MM.1S (cell line): Measurements from ENCODE around the gene DPP10.

Experiments used
- DNase-seq: peaks from one replicate; pipeline ENCODE4 v3.0.0-alpha.2; 2015
- H2AFZ ChIP-seq: fragments of 300-600 bp; sonication (generic); 2 replicates; pipeline ENCODE4 v1.6.0; 2016; ENCODE audit warnings: antibody characterized with exemption, low read length
- H3F3A ChIP-seq: fragments of 300-600 bp; sonication (generic); 2 replicates; pipeline ENCODE4 v1.6.1; 2016; ENCODE audit warnings: mild to moderate bottlenecking, antibody characterized with exemption, low read length, moderate library complexity, mixed read lengths; ENCODE audit not compliant: insufficient read depth
- H3K27ac ChIP-seq: fragments of 300-600 bp; sonication (generic); 2 replicates; pipeline ENCODE4 v1.5.1; 2016; ENCODE audit warnings: mild to moderate bottlenecking, low read length
- H3K27me3 ChIP-seq: fragments of 300-600 bp; sonication (generic); replicated peaks from 2 replicates; pipeline ENCODE4 v1.6.0; 2016; ENCODE audit warnings: low read length; ENCODE audit not compliant: insufficient read depth
- H3K36me3 ChIP-seq: fragments of 300-600 bp; sonication (generic); replicated peaks from 2 replicates; pipeline ENCODE4 v1.6.1; 2016; ENCODE audit warnings: mild to moderate bottlenecking, low read length, mixed read lengths; ENCODE audit not compliant: insufficient read depth
- H3K4me1 ChIP-seq: fragments of 300-600 bp; sonication (generic); 2 replicates; pipeline ENCODE4 v1.6.1; 2016; ENCODE audit warnings: low read length, mixed read lengths
- H3K4me2 ChIP-seq: fragments of 300-600 bp; sonication (generic); 2 replicates; pipeline ENCODE4 v1.6.0; 2016; ENCODE audit warnings: low read depth, low read length
- H3K4me3 ChIP-seq: fragments of 300-600 bp; sonication (generic); 2 replicates; pipeline ENCODE4 v1.5.1; 2016; ENCODE audit warnings: low read length, mixed read lengths
- H3K79me2 ChIP-seq: fragments of 300-600 bp; sonication (generic); 2 replicates; pipeline ENCODE4 v1.6.1; 2016; ENCODE audit warnings: mixed run types, low read length, mixed read lengths
- H3K9ac ChIP-seq: fragments of 300-600 bp; sonication (generic); 2 replicates; pipeline ENCODE4 v1.6.1; 2016; ENCODE audit warnings: low read length, mixed read lengths
- H3K9me2 ChIP-seq: fragments of 300-600 bp; sonication (generic); replicated peaks from 2 replicates; pipeline ENCODE4 v1.6.1; 2016; ENCODE audit warnings: mild to moderate bottlenecking, low read length, mixed read lengths; ENCODE audit not compliant: insufficient read depth
- H3K9me3 ChIP-seq: fragments of 300-600 bp; sonication (generic); replicated peaks from 2 replicates; pipeline ENCODE4 v1.6.1; 2016; ENCODE audit warnings: mild to moderate bottlenecking, low read length, mixed read lengths; ENCODE audit not compliant: insufficient read depth
- H4K20me1 ChIP-seq: fragments of 300-600 bp; sonication (generic); 2 replicates; pipeline ENCODE4 v1.6.1; 2016; ENCODE audit warnings: mild to moderate bottlenecking, low read length, moderate library complexity, mixed read lengths; ENCODE audit not compliant: insufficient read depth
- EZH2 ChIP-seq: fragments of 300-600 bp; sonication (generic); optimal IDR thresholded peaks from 2 replicates; pipeline ENCODE3; 2017; ENCODE audit warnings: low read depth, mild to moderate bottlenecking, antibody characterized with exemption, low read length, mixed read lengths
- EZH2phosphoT487 ChIP-seq: fragments of 300-600 bp; sonication (generic); IDR thresholded peaks from 2 replicates; pipeline ENCODE4 v1.6.1; 2018; ENCODE audit warnings: antibody characterized with exemption, low read length
- TF ChIP-seq, protein P1 (sequence below): fragments of 300-600 bp; sonication (generic); IDR thresholded peaks from 2 replicates; pipeline ENCODE4 v1.5.1; 2016; ENCODE audit warnings: antibody characterized with exemption, low read length, mixed read lengths

Gene DPP10

DNA sequence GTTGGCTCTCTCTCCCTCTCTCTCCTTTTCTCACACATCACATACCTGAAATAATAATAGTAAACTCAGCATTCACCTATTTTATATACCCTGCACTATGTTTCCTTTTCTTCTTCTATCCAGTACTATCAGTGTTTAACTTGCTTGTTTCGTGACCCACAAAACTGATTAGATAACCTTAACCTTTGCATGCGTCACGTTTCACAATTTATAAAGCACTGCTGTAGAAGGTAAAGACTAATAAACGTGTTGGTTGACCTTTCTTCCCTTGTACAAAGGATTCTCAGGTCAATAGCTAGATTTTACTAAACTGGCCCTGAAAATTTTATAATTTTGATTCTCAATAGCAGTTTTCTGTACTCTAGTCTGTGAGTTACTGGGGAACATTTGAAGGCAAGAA, 791.7 kb downstream of the DPP10 start:
- H3K4me2 ChIP-seq = no peak overlapping the region
- H3K9me3 ChIP-seq = no peaks in the 10 kb centered on the region
- H3K79me2 ChIP-seq = no peaks in the 10 kb centered on the region
- no peaks in the 10 kb centered on the region for H4K20me1 ChIP-seq
- no peaks in the 10 kb centered on the region for H3F3A ChIP-seq
- no peaks in the 10 kb centered on the region for H3K4me1 ChIP-seq
- no peak for DNase-seq
- no peaks in the 10 kb centered on the region for H3K27me3 ChIP-seq
- no peak overlapping the region for H3K4me3 ChIP-seq
- no peaks in the 10 kb centered on the region for H3K36me3 ChIP-seq
- no peak overlapping the region for H3K27ac ChIP-seq
- no peaks in the 10 kb centered on the region for H3K9me2 ChIP-seq
- TF ChIP-seq, protein P1, sequence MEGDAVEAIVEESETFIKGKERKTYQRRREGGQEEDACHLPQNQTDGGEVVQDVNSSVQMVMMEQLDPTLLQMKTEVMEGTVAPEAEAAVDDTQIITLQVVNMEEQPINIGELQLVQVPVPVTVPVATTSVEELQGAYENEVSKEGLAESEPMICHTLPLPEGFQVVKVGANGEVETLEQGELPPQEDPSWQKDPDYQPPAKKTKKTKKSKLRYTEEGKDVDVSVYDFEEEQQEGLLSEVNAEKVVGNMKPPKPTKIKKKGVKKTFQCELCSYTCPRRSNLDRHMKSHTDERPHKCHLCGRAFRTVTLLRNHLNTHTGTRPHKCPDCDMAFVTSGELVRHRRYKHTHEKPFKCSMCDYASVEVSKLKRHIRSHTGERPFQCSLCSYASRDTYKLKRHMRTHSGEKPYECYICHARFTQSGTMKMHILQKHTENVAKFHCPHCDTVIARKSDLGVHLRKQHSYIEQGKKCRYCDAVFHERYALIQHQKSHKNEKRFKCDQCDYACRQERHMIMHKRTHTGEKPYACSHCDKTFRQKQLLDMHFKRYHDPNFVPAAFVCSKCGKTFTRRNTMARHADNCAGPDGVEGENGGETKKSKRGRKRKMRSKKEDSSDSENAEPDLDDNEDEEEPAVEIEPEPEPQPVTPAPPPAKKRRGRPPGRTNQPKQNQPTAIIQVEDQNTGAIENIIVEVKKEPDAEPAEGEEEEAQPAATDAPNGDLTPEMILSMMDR = no peak
- TF ChIP-seq EZH2phosphoT487 (no peak), EZH2 (no peak)
- H2AFZ ChIP-seq = no peak overlapping the region
- no peak overlapping the region for H3K9ac ChIP-seq

DNA sequence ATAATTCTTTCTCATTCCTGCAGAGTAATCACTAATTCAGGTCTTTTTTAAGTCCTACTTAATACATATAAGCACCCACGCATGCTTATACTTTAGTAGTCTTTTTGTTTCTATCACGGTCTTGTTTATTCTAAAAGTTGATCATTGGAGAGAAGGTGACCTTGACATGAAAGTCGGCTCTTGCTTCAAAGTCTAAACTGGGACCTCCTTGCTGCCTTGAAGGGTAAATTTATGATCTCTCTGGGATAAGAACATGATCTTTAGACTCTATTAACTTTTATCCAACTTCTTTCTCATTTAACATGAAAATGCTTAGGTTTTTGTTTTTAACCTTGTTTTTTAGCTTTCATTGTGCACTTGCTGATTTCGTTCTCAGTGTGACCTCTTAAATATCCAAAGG, 792.3 kb downstream of the DPP10 start:
- Histone ChIP-seq H2AFZ (no peak overlapping the region), H3F3A (no peaks in the 10 kb centered on the region), H3K27ac (no peak overlapping the region), H3K79me2 (no peaks in the 10 kb centered on the region), H3K4me3 (no peak overlapping the region), H3K9me2 (no peaks in the 10 kb centered on the region), H3K9me3 (no peaks in the 10 kb centered on the region), H3K4me2 (no peak overlapping the region), H3K36me3 (no peaks in the 10 kb centered on the region), H3K4me1 (no peaks in the 10 kb centered on the region), H3K9ac (no peak overlapping the region), H4K20me1 (no peaks in the 10 kb centered on the region), H3K27me3 (no peaks in the 10 kb centered on the region)
- no peak for DNase-seq
- TF ChIP-seq, protein P1 = no peak
- TF ChIP-seq EZH2 (no peak), EZH2phosphoT487 (no peak)

DNA sequence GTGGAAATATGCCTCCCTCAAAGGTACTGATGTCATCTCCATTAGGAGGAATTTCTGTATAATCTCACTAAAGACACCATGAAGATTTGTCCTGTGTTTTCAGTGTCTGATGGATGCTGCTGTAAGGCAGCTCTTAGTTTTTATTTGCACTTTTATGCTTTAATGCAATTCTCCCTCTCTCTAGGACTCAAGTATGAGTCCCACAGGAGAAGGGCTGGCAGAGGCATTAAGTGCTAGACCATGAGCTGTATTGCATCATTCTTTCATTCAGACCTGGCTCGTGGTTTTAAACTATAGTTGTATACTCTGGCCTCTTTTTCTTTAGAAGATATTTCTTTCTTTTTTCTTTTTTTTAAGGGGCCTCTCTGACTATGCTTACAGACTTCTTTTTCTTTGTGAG, 805.6 kb downstream of the DPP10 start:
- Histone ChIP-seq H3K27ac (no peak overlapping the region), H3K4me1 (no peaks in the 10 kb centered on the region), H3K4me3 (no peak overlapping the region), H2AFZ (no peak overlapping the region), H3K9me3 (no peaks in the 10 kb centered on the region), H3K79me2 (no peaks in the 10 kb centered on the region), H3K36me3 (no peaks in the 10 kb centered on the region), H3K27me3 (no peaks in the 10 kb centered on the region), H3F3A (no peaks in the 10 kb centered on the region), H3K4me2 (no peak overlapping the region), H4K20me1 (no peaks in the 10 kb centered on the region), H3K9me2 (no peaks in the 10 kb centered on the region), H3K9ac (no peak overlapping the region)
- DNase-seq = no peak
- TF ChIP-seq, protein P1 = no peak
- TF ChIP-seq EZH2phosphoT487 = no peak
- TF ChIP-seq EZH2 = no peak

DNA sequence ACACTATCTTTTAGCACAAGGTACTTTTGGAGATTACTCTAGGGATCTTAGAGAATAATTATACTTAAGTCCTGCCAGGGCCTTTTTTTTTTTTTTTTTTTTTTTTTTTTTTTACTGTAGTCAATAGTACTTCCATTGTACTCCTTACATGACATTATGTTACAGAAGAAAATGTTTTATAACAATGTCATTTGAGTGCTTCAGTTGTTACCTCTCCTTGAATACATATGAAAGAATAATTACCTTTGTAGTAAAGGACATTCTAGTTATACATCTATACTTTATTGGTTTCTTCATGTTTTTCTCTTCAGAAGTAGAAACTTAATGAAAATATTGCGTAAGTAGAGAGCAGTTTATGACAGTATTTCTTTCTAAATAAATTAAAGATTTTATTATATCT, 834.9 kb downstream of the DPP10 start:
- no peak overlapping the region for H3K27ac ChIP-seq
- H3K9me2 ChIP-seq = no peaks in the 10 kb centered on the region
- no peak overlapping the region for H3K9ac ChIP-seq
- no peak overlapping the region for H2AFZ ChIP-seq
- H3K27me3 ChIP-seq = no peaks in the 10 kb centered on the region
- no peak for DNase-seq
- no peak for TF ChIP-seq EZH2phosphoT487
- TF ChIP-seq, protein P1 = no peak
- TF ChIP-seq EZH2 = no peak
- no peaks in the 10 kb centered on the region for H3K36me3 ChIP-seq
- no peaks in the 10 kb centered on the region for H3K79me2 ChIP-seq
- H3K4me2 ChIP-seq = no peak overlapping the region
- no peaks in the 10 kb centered on the region for H4K20me1 ChIP-seq
- H3K4me1 ChIP-seq = no peaks in the 10 kb centered on the region
- no peaks in the 10 kb centered on the region for H3F3A ChIP-seq
- no peaks in the 10 kb centered on the region for H3K9me3 ChIP-seq
- H3K4me3 ChIP-seq = no peak overlapping the region
